CD1c-positive myeloid dendritic cell (primary cell): Measurements from ENCODE around the gene CUL1.

Experiments used
- DNase-seq: peaks from one replicate; pipeline ENCODE4 v3.0.0-alpha.2; 2016; ENCODE audit errors: extremely low spot score

The CUL1 gene

DNA sequence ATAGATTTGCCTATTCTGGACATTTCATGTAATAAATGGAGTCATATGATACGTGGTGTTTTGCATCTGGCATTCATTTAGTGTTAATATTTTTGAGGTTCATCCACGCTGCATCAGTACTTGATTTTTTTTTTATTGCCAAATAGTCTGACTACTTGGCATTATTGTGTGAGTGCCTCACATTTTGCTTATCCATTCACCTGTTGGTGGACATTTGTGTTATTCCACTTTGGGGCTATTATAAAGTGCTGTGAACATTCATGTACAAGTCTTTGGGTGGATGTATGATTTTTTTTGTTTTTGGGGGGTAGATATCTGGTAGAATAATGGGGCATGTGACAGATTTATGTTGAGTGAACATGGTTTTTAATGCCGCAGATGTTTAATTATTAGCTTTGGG, 19.7 kb downstream of the CUL1 start:
- no peak for DNase-seq

DNA sequence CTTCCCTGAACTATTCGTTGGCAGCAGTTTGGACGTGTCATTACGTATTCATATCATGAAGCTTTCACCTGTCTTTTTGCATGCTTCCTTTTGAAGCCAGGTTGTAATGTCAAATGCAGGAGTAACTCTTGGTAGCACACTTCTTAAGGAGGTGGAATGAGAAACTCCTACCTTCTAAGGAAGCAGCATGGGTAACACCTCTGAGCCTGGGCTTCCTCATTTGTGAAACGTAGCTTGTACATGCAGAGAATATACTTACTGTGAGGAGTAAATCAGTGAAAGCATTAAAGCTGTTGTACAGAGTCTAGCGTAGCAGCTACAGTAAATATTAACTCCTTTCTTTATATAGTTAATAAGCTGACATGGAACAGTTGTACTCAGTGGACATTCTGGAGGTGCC, 21.1 kb downstream of the CUL1 start:
- no peak for DNase-seq

DNA sequence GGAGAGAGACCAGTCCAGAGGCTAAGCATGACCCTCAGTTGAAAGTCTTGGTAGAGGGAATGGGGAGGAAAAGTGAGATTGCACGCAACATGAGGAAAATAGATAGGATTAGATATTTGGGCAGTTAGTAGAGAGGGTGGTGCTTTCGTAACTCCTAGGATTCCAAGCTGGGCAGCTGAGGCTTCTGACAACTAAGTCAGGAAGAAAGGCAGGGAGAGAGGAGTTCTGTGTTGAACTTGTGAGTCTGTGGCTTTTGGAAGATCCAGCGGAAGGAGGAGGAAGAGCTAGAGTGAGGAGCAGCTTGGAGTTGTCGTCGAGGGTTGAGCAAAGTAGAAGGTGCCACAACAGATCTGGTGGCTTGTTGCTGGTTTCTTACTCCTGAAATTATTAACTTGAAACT, 21.8 kb downstream of the CUL1 start:
- no peak for DNase-seq

DNA sequence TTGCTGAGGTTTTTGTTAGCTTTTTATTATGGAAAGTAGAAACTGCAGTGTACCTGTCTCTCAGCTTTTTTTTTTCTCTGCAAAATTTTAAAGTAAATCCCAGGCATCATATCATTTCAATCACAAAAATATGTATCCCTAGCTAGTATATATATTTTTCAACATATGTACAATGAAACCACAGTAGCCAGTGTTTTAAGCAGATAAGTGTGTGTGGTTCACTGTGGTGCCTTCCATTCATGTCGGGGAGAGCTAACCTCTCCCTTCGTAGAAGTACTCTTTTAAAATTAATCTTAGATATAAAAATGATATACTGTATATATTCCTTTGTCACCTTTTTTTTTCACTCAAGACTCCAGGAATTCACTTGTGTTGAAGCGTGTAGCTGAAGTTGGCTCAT, 22.7 kb downstream of the CUL1 start:
- DNase-seq: no peak

DNA sequence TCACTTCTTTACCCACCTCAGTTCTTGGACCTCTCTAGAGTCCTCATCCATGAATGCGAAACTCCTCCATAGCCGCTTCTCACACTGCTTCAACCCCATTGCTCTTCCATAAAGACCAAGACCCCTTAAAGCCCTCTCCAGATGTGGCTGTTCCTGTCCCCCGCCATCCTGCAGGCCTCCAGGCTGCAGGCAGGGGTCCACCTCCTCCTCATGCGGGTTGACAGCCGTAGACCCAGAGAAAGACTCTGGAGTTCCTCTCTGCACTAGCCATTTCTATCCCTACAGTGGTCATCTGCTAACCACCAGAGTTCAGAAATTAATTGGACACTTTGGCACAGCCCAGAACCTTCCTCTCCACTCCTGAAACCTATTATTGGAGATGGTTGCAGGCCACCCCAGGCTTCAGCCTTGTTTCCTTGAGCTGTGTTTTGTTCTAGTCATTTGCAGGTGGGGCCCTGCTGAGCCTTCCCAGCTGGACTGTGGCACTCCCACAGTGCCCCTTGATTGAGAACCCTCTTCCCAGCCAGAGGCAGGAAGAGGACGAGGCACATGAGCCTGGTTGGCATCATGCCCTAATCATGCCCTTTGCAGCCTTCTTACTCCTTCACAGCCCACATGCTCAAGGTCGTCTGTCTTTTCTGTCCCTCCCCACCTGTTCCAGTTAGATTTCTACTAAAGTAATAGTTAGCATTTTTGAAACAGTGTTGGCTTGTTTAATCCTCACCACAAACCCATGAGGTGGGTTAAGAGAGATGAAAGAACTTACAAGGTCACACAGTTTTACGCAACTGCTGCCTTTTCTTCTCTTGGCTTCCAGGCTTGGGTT, 23.9 kb downstream of the CUL1 start:
- DNase-seq: no peak

DNA sequence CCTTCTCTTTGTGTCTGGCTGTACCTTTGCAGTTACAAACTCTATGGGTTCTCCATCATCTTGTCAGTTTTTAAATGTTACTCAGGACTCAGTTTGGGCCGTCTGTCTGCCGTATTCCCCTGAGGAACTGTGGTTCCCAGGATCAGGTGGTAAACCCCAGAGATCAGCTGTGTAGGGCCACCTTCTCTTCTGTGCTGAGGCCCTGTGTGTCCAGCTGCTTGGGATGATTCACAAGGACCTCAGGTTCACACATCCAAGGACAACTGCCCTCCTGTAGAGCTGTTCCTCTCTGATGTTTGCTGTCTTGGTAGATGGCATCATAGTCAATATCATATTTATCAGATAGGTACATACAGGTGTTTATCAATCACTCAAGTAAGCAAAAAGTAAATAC, 24.5 kb downstream of the CUL1 start:
- no peak for DNase-seq

DNA sequence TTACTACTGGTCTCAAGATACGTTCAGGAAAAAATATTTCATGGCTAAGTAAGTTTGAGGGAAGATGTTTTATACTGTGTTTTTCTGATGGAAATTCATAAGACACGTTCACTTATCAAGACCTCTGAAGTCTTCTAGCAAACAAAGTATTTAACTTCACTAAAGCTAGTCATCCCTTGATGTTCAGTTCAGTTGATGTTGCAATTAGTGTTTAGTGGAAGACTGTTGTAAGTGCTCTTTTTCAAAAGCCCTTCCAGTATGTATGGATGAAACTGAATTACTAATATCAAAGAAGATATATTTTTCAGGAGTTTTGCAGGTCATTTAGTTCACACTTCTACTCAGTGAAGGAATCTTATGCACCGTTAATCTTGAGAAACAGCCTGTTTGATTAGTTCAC, 25.1 kb downstream of the CUL1 start:
- DNase-seq: no peak

DNA sequence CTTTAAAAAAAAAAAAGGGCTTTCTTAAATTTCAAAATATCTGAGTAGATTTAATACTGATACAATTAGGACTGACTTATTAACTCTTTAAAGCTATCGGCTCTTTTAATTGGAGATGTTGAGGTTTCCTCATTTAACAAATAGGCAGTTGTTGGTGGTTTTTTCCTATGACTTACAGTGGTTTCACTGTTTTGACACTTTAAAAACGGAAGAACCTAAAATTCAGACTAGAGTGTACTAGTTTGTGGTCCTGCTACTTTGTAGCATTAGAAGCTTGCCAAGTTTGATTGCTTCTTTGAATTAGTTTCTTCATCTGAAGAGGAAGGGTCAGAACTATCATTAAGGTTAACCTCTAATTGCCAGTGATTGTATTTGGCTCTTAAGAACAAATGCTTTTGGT, 27.7 kb downstream of the CUL1 start:
- DNase-seq: peak; percentile 41

DNA sequence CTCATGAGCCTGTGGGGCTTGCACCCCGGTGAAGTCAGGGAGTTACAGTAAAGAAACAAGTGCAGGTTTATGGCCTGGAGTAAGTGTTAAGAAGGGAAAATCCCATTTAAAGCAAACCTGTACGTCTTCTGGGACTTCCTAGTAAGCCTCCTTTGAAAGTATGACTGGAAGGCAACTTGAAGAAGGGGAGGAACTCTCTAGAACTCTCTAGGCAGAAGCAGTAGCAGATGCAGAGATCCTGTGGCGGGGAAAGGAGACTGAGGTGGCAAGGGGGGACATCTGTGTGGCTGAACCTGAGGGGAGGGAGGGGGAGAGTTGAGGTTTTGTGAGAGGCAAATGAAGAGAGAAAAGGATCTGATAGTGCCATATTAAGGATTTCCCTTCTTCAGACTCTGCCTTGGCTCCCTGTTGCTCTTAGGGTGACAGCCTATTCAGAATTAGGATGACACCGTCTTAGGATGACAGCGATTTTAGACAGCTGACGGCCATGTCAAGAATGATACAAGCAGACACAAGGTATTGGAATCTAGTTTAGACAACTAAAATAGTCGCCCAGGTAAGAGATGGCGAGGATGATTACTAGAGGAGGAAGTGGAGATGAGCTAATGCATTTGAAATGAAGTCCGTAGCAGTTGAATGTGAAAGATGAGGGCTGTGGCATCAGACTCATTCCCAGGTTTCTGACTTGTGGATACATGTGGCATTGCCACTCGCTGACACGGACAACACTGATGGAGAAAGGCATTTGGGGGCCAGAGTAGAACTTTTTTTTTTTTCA, 29.0 kb downstream of the CUL1 start:
- DNase-seq: no peak

DNA sequence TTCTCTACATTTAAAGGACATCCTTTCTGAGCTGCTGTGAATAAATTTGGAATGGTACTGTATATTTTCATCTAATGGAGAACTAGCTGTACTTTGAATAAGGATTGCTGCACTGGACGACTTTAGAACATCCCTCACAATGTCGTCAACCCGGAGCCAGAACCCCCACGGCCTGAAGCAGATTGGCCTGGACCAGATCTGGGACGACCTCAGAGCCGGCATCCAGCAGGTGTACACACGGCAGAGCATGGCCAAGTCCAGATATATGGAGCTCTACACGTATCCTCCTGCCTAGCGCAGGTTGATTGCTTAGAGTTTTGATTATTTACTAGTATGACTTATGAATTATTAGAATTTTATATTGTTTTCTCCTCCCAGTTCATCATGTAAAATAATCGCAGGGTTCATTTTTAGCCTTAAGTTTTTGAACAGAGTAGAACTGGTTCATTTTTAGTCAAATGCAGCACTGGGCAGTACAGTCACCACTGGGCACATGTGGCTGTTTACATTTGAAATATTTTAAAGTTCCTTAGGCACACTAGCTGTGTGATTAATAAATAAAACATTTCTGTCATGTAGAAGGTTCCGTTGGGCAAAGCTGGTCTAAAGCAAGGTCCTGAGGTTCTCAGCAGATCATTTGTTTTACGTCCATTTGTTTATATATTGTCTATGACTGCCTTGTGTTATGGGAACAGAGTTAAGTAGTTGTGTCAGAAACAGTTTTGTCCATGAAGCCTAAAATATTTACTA, 31.5 kb downstream of the CUL1 start:
- no peak for DNase-seq

DNA sequence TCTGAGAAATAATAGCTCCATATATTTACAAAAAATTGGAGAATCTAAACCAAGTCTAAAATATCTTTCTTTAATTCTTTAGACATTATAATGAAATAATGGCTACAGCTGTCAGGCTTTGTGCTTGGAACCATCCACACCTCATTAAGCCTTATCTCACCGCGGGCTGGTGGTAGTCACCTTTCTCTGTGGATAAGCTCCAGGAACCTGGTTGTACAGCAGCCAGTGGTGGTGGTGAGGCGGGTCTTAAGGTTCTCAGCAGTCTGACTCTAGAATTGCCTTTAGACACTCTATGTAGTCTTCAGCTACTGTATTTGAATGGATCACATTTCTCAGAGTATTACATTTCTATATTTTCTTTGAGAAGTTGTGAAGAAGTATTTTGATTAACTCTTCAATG, 34.2 kb downstream of the CUL1 start:
- DNase-seq: no peak

DNA sequence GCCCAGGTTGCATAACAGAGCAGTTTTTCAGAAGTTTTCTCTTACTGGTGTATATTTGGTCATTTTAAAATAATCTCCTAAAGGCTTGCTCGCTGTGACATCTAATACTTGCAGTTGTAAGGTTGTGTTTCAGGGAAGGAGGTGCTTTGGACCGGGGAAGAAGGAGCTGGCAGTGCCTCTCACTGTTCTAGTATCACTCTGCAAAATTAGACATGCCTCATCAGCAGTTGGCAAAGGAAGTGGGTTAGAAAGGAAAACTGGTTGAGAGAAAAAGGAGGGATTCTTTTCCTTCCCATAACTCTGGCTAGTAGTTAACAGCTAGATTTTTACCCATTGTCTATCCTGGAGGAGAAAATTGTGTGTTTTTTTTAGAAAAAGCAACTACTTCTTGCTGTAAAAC, 34.8 kb downstream of the CUL1 start:
- DNase-seq: no peak

DNA sequence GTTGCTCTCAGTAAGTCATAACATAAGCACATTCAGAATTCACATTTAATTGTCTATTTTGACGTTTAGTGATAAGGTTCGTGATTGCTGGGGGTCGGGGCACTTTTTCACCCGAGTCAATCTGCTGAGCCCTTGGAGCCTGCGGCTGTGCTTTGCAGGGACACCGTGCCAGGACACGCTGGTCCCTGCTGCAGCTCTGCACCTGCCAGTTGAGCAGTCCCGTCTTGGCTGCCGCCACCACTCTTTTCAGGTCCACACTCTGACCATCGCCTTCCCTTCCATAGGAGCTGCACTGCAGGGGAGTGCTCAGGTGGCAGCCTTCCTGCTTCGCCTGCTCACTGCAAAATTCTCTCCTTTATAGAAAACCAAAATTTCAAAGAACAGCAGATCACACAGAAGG, 36.4 kb downstream of the CUL1 start:
- DNase-seq: no peak

DNA sequence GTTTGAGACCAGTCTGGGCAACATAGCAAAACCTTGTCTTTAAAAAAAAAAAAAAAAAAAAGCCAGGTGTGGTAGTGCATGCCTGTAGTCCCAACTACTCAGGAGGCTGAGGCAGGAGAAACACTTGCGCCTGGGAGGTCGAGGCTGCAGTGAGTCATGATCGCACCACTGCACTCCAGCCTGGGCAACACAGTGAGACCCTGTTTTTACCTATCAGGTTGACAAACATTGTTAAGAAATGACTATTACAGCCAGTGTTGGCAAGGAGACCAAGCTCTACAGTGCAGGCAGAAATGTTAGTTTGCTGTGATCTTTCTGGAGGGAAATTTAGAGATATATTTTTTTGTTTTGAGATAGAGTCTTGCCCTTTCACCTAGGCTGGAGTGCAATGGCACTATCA, 37.3 kb downstream of the CUL1 start:
- DNase-seq: no peak

DNA sequence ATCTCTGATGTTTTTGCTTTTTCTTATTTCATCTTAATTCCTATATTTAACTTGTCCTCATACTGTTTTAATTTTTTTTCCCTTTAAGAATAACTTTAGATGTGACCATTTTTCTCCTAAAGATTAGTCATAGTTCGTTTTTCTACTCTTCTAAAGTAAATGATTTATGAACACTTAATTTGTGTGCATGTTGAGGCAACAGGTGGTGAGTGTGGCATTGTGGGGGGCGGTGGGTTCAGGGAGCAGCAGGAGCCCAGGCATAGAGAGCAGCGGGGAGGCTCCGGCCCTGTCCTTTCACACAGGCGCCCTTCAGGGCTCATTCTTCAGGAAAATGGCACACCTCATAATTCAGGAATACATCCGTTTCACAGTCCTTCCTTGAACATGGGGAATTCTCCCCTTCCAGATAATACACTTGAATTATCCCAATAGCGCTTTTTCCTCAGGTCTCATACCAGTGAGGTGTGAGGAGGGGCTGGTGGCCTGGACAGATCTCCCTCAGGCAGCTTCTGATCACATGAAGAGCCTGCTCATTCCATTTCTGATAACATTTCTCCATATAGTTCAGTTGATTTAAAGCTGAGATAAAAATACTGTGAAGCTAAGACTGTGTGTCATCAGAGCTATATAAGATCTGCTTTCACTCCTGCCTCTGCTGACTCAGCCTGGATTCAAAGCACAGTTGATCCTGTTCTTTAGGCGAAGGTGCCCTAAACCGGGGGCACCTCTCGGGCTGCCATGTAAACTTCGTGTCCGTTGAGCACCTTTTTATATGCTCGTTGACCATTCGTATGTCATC, 40.2 kb downstream of the CUL1 start:
- no peak for DNase-seq

DNA sequence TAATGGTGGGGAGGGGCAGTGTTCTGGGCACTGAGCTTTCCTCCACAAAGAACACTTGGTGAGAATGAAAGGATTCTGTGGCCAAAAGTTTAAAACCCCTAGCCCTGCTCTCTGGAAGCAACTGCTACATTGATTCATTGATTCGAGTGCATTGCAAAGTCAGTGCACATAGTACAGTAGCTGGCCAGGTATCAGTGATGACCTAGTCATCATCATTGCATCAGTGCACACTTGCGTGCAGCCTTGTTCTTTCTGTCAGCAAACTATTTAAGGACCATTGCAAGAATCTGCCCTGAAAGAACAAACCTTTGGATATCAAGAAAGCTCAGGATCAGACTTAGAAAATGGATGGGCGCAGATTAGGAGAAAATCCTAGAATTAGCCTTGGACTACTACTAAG, 47.4 kb downstream of the CUL1 start:
- no peak for DNase-seq

DNA sequence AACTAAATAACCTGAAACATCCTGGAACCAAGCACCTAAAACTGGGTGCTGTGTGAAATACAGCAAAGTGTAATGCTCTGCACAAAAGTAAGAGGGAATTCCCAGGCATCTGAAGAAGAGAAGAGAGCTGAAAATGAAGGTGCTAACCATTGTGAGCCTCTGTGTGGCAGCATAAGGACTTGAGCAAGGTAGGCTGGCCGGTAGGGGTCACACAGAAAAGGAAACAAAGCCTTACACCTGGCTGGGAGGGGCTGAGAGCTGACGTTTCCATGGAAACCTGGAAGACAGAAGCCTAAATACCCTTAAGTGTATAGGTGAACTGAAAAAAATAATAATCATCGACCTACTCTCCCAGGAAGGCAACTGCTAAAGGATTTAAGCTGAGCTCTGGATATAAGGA, 48.6 kb downstream of the CUL1 start:
- no peak for DNase-seq

DNA sequence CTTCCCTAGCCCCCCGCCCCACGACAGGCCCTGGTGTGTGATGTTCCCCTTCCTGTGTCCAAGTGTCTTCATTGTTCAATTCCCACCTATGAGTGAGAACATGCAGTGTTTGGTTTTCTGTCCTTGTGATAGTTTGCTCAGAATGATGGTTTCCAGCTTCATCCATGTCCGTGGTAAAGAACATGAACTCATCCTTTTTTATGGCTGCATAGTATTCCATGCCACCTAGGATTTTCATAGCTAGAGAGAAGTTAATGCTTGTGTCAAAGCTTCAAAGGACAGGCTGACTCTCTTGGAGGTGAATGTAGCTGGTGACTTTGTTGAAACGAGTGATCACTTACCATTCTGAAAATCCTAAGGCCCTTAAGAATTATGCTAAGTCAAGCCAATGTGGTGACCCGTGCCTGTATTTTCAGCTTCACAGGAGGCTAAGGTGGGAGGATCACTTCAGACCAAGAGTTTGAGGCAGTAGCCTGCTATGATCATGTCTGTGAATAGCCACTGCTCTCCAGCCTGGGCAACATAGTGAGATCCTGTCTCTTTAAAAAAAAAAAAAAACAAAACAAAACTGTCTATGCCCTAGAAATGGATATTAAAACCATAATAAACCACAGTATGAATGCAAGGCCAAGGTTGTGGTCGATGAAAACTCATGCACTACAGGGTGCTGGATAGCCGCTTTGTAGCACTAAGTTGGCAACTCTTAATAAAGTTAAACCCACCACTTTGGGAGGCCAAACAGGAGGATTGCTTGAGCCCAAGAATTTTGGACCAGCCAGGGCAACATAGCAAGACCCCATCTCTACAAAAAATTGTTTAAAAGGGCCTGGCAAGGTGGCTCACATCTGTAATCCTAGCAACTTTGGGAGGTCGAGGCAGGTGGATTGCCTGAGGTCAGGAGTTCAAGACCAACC, 52.0 kb downstream of the CUL1 start:
- no peak for DNase-seq

DNA sequence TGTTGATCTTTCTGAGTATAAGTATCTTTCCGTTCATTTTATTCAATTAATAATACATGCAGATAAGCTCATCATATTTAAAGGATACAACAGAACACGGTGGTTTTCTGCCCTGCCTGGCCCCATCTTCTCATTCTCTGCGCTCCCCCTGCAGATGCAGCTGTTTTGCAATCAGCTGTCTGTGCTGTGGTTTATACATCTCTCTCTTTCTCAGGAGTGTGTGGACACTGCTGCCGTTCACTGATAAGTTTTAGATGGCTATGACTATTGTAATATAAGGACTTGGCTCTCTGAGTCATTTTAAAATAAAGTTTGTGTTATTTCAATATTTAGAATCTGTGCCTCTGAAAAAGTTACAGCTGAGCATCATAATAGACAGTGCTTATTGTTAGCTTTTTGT, 54.5 kb downstream of the CUL1 start:
- no peak for DNase-seq

DNA sequence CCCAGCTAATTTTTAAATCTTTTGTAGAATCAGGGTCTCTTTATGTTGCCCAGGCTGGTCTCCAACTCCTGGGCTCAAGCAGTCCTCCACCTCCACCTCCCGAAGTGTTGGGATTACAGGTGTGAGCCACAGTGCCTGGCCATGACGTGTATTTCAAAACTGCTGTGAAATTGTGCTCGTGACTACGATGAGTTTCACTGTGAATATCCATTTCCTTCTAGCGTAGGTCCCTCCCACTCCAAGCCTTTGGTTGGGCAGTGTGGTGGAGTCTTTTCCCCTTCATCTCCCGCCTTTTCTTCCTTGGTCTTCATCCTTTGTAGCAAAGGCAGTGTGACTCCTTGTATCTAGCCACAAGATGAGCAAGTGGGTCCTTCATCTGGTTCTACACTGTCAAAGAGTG, 56.2 kb downstream of the CUL1 start:
- no peak for DNase-seq
